ENCODE results near the gene ARHGAP15.

Gene ARHGAP15

DNA sequence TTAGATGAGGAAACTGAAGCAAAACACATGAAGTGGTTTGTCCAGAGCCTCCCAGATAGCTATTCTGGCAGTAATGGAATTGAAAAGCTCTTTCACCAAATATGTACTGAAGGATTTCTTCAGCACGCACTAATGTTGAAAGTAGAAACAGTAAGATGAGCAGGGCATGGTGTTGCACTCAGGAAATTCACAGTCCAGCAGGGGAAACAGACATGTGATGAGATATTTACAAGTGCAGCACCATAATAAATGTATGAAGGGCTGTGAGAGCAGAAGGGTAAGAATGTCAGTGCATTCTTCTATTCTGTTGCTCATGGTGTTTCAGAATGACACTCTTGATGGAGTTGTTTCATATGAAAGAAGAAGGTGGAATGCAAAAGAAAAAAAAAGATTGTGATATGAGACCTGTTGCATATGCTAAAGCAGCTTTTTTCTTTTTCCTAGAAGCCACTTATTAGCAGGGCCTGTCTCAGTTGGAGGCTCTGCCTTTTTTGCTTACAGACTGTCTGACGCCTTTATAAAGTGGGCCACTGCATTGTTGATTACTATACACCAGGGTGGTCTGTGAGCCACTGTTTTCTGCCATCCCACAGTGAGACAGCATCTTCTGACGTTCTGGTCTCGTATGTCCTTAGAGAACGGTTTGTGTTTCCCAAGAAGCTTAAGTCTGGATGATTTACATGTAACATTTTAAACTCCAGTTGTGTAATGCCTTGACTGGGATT is 516.9 kb downstream of the ARHGAP15 start:
- TF ChIP-seq, protein P1, sequence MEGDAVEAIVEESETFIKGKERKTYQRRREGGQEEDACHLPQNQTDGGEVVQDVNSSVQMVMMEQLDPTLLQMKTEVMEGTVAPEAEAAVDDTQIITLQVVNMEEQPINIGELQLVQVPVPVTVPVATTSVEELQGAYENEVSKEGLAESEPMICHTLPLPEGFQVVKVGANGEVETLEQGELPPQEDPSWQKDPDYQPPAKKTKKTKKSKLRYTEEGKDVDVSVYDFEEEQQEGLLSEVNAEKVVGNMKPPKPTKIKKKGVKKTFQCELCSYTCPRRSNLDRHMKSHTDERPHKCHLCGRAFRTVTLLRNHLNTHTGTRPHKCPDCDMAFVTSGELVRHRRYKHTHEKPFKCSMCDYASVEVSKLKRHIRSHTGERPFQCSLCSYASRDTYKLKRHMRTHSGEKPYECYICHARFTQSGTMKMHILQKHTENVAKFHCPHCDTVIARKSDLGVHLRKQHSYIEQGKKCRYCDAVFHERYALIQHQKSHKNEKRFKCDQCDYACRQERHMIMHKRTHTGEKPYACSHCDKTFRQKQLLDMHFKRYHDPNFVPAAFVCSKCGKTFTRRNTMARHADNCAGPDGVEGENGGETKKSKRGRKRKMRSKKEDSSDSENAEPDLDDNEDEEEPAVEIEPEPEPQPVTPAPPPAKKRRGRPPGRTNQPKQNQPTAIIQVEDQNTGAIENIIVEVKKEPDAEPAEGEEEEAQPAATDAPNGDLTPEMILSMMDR (IDR thresholded peaks at IDR 0.05; ENCODE audit: control insufficient read depth, insufficient read depth, low read depth, low read length, missing control alignments) = no peak
- no peak overlapping the region for H3K4me3 ChIP-seq (ENCODE audit: control insufficient read depth, low read depth, low read length)
- DNase-seq (ENCODE audit: low read depth) = no peak

DNA sequence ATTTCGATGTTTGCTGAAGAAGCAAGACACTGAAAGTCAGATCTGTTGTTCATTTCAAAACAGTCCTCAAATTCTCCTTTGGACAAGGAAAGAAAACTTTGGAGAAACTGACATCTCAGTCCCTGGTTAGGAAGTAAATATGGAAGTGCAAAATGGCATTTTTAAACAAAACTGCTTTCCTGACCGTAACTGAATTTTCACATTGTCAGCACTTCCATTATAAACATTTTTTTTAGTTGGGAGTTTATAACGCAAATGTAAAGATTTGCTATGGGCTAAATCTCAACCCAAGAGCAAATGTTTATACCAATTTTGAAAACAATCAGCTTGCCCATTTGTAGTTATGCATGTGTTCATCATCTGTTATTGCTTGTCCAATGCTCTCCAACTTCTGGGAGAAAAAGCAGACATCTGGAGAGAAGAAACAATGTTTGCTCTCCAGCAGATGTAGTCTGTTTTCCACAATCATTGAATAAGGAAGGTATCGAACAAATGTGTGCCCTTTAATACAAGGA is 520.1 kb downstream of the ARHGAP15 start:
- no peak overlapping the region for H3K4me3 ChIP-seq (ENCODE audit: control insufficient read depth, low read depth, low read length)
- TF ChIP-seq, protein P1 (IDR thresholded peaks at IDR 0.05; ENCODE audit: control insufficient read depth, insufficient read depth, low read depth, low read length, missing control alignments) = no peak
- DNase-seq (ENCODE audit: low read depth) = no peak

DNA sequence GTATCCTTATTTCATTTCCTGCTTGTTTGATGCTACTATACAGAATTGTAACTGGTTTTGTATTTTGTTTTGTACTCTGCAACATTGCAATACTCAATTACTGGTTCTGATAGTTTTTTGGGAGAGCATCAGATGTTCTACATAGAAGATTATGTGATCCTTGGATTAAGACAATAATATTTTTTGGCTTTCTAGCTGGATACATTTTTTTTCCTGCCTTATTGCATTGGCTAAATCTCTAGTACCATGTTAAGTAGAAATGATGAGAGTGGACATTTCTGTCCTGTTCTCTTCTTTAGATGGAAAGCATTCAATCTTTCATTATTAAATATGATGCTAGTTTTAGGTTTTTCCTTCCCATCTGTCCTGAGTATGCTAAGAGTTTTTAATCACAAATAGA is 523.5 kb downstream of the ARHGAP15 start:
- no peak overlapping the region for H3K4me3 ChIP-seq (ENCODE audit: control insufficient read depth, low read depth, low read length)
- no peak for DNase-seq (ENCODE audit: low read depth)
- TF ChIP-seq, protein P1 (IDR thresholded peaks at IDR 0.05; ENCODE audit: control insufficient read depth, insufficient read depth, low read depth, low read length, missing control alignments) = no peak

DNA sequence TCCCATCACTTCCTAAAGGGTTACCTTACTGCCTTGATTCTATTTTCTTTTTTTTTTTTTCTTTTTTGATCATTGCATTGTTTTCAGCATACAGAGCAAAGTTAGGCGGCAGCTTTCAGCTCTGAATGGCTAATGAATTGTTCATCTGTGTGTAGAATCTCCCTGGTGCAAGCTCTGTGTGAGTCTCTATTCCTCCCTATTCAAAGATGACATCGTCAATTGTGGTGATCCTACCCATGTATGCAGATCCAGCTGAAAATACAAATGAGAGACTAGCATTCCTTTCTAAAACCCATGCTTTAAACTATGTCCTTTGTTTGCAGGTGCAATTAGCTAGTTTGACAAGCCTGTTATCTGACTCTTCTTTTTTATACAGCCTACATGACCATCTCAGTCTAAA is 539.0 kb downstream of the ARHGAP15 start:
- no peak overlapping the region for H3K4me3 ChIP-seq (ENCODE audit: control insufficient read depth, low read depth, low read length)
- TF ChIP-seq, protein P1 (IDR thresholded peaks at IDR 0.05; ENCODE audit: control insufficient read depth, insufficient read depth, low read depth, low read length, missing control alignments) = no peak
- no peak for DNase-seq (ENCODE audit: low read depth)

DNA sequence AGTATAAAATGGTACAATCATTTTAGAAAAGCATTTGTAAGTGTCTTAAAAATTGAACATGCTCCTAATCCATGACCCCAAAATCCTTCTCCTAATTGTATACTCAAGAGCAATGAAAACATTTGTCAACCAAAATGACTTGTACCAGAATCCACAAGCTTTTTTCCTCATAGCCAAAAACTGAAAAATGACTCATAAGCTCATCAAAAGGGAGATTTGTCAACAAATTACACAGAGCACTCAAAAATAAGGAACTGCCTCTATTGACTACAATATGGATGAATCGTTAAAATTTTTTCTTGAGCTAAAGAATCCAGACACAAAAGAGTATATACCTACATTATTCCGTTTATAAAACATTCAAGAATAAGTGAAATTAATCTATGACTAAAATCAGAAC is 544.8 kb downstream of the ARHGAP15 start:
- no peak for DNase-seq (ENCODE audit: low read depth)
- H3K4me3 ChIP-seq (ENCODE audit: control insufficient read depth, low read depth, low read length) = no peak overlapping the region
- TF ChIP-seq, protein P1 (IDR thresholded peaks at IDR 0.05; ENCODE audit: control insufficient read depth, insufficient read depth, low read depth, low read length, missing control alignments) = no peak

DNA sequence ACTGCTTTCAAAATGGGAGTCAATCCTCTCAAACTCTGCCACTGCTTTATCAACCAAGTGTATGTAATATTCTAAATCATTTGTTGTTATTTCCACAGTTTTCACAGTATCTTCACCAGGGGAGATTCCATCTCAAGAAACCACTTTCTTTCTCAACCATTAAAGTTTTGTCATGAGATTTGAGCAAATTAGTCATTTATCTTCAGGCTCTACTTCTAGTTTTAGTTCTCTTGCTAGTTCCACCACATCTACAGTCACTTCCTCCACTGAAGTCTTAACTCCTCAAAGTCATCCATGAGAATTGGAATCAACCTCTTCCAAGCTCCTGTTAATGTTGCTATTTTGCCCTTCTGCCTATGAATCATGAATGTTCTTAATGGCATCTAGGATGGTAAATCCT is 545.8 kb downstream of the ARHGAP15 start:
- TF ChIP-seq, protein P1 (IDR thresholded peaks at IDR 0.05; ENCODE audit: control insufficient read depth, insufficient read depth, low read depth, low read length, missing control alignments) = no peak
- H3K4me3 ChIP-seq (ENCODE audit: control insufficient read depth, low read depth, low read length) = no peak overlapping the region
- DNase-seq (ENCODE audit: low read depth) = no peak

All from AG09309 (cell line).